MM.1S (cell line): ENCODE results near the gene LGALS3.

Experiments used
- DNase-seq: peaks from one replicate; pipeline ENCODE4 v3.0.0-alpha.2; 2015
- H2AFZ ChIP-seq: fragments of 300-600 bp; sonication (generic); 2 replicates; pipeline ENCODE4 v1.6.0; 2016; ENCODE audit warnings: antibody characterized with exemption, low read length
- H3F3A ChIP-seq: fragments of 300-600 bp; sonication (generic); 2 replicates; pipeline ENCODE4 v1.6.1; 2016; ENCODE audit warnings: mild to moderate bottlenecking, antibody characterized with exemption, low read length, moderate library complexity, mixed read lengths; ENCODE audit not compliant: insufficient read depth
- H3K27ac ChIP-seq: fragments of 300-600 bp; sonication (generic); 2 replicates; pipeline ENCODE4 v1.5.1; 2016; ENCODE audit warnings: mild to moderate bottlenecking, low read length
- H3K27me3 ChIP-seq: fragments of 300-600 bp; sonication (generic); replicated peaks from 2 replicates; pipeline ENCODE4 v1.6.0; 2016; ENCODE audit warnings: low read length; ENCODE audit not compliant: insufficient read depth
- H3K36me3 ChIP-seq: fragments of 300-600 bp; sonication (generic); replicated peaks from 2 replicates; pipeline ENCODE4 v1.6.1; 2016; ENCODE audit warnings: mild to moderate bottlenecking, low read length, mixed read lengths; ENCODE audit not compliant: insufficient read depth
- H3K4me1 ChIP-seq: fragments of 300-600 bp; sonication (generic); 2 replicates; pipeline ENCODE4 v1.6.1; 2016; ENCODE audit warnings: low read length, mixed read lengths
- H3K4me2 ChIP-seq: fragments of 300-600 bp; sonication (generic); 2 replicates; pipeline ENCODE4 v1.6.0; 2016; ENCODE audit warnings: low read depth, low read length
- H3K4me3 ChIP-seq: fragments of 300-600 bp; sonication (generic); 2 replicates; pipeline ENCODE4 v1.5.1; 2016; ENCODE audit warnings: low read length, mixed read lengths
- H3K79me2 ChIP-seq: fragments of 300-600 bp; sonication (generic); 2 replicates; pipeline ENCODE4 v1.6.1; 2016; ENCODE audit warnings: mixed run types, low read length, mixed read lengths
- H3K9ac ChIP-seq: fragments of 300-600 bp; sonication (generic); 2 replicates; pipeline ENCODE4 v1.6.1; 2016; ENCODE audit warnings: low read length, mixed read lengths
- H3K9me2 ChIP-seq: fragments of 300-600 bp; sonication (generic); replicated peaks from 2 replicates; pipeline ENCODE4 v1.6.1; 2016; ENCODE audit warnings: mild to moderate bottlenecking, low read length, mixed read lengths; ENCODE audit not compliant: insufficient read depth
- H3K9me3 ChIP-seq: fragments of 300-600 bp; sonication (generic); replicated peaks from 2 replicates; pipeline ENCODE4 v1.6.1; 2016; ENCODE audit warnings: mild to moderate bottlenecking, low read length, mixed read lengths; ENCODE audit not compliant: insufficient read depth
- H4K20me1 ChIP-seq: fragments of 300-600 bp; sonication (generic); 2 replicates; pipeline ENCODE4 v1.6.1; 2016; ENCODE audit warnings: mild to moderate bottlenecking, low read length, moderate library complexity, mixed read lengths; ENCODE audit not compliant: insufficient read depth
- EZH2 ChIP-seq: fragments of 300-600 bp; sonication (generic); optimal IDR thresholded peaks from 2 replicates; pipeline ENCODE3; 2017; ENCODE audit warnings: low read depth, mild to moderate bottlenecking, antibody characterized with exemption, low read length, mixed read lengths
- EZH2phosphoT487 ChIP-seq: fragments of 300-600 bp; sonication (generic); IDR thresholded peaks from 2 replicates; pipeline ENCODE4 v1.6.1; 2018; ENCODE audit warnings: antibody characterized with exemption, low read length
- TF ChIP-seq, protein P1 (sequence below): fragments of 300-600 bp; sonication (generic); IDR thresholded peaks from 2 replicates; pipeline ENCODE4 v1.5.1; 2016; ENCODE audit warnings: antibody characterized with exemption, low read length, mixed read lengths

The LGALS3 gene

DNA sequence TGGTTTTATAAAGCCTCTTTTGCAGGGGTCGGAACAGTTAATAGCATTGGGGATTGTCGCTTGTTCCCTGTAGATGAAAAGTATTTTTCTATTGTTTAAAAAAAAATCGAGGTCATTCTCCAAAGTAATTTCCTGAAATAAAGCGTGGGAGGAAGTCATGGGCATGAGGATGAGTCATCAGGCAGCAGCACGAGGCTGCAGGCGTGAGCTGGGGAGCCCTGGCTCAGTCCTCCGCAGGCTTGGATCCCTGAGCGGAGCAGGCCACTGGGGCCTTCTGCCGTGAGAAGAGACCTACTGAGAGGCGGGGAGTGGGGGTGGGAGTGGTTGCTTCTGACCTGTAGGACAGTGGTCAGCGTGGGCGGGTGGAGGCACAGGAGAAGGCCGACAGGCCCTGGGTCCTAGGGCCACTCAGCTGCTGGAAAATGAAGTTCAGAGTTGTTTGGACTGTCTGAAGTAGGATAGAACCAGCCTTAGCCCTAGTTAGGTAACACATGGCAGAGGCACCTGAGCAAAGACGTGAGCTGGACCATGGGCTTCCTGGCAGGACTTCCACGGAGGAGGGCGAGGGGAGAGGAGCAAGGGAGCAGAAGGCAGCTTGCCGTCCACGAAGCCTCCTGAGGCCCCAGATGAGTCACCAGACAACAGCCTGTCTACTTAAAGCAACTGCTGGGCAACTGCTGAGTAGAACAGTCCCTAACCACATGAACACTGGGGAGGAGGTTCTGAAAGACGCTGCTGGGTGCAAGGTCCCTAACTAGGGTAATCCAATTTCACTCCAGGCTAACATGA, 21.1 kb upstream of the LGALS3 start:
- H3K27me3 ChIP-seq: no peaks in the 10 kb centered on the region
- no peaks in the 10 kb centered on the region for H3K36me3 ChIP-seq
- no peak overlapping the region for H3K4me3 ChIP-seq
- peaks cover 17% of the 10 kb centered on the region for H3K4me1 ChIP-seq
- no peak overlapping the region for H3K27ac ChIP-seq
- no peak overlapping the region for H2AFZ ChIP-seq
- no peak overlapping the region for H3K9ac ChIP-seq
- H3K79me2 ChIP-seq: no peaks in the 10 kb centered on the region
- peaks cover 18% of the 10 kb centered on the region for H3F3A ChIP-seq
- no peak overlapping the region for H3K4me2 ChIP-seq
- no peaks in the 10 kb centered on the region for H3K9me3 ChIP-seq
- H3K9me2 ChIP-seq: no peaks in the 10 kb centered on the region
- no peak for DNase-seq
- no peaks in the 10 kb centered on the region for H4K20me1 ChIP-seq
- TF ChIP-seq, protein P1, sequence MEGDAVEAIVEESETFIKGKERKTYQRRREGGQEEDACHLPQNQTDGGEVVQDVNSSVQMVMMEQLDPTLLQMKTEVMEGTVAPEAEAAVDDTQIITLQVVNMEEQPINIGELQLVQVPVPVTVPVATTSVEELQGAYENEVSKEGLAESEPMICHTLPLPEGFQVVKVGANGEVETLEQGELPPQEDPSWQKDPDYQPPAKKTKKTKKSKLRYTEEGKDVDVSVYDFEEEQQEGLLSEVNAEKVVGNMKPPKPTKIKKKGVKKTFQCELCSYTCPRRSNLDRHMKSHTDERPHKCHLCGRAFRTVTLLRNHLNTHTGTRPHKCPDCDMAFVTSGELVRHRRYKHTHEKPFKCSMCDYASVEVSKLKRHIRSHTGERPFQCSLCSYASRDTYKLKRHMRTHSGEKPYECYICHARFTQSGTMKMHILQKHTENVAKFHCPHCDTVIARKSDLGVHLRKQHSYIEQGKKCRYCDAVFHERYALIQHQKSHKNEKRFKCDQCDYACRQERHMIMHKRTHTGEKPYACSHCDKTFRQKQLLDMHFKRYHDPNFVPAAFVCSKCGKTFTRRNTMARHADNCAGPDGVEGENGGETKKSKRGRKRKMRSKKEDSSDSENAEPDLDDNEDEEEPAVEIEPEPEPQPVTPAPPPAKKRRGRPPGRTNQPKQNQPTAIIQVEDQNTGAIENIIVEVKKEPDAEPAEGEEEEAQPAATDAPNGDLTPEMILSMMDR: no peak
- TF ChIP-seq EZH2 (no peak), EZH2phosphoT487 (no peak)

DNA sequence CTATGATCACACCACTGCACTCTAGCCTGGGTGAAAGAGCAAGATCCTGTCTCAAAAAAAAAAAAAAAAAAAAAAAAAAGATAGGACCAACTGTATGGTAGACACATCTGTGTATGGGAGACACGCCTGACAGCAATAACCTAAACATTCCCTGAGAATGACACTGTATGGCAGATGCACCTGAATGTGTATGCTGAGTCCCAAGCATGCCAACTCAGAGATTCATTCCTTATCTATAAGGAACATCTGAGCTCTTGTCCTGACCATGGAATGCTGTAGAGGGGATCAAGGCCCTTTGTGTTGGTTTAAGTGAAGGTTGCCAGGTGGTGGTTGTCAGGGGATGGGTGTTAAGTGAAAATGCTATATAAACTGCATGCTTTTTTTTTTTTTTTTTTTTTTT, 19.2 kb upstream of the LGALS3 start:
- Histone ChIP-seq H3K9me3 (no peaks in the 10 kb centered on the region), H3F3A (no peaks in the 10 kb centered on the region; the same call in 1 of the 2 replicates)

DNA sequence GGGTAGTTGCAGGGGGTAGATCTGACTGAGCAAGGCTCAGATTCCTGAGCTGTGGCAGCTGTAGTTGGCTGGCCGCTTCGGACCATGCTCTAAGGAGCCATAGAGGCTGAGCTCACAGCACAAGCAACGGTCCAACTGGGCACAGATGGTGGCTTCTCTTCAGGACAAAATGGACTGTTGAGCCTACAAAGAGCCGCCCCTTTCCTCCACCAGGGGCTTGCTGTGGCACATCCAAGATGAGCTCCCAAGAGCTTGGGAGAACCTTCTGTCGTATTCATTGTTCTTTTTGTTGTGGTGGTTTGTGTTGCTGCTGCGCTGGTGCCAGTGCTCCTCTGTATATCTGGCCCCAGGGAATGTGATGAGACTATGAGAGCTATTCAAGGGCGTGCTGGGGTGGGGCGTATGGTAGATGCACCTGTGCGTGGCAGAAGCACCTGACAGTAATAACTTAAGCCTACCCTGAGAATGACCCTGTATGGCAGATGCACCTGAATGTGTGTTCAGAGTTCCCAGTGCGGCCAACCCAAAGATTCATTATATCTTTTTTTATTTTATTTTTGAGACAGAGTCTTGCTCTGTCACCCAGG, 17.8 kb upstream of the LGALS3 start:
- H2AFZ ChIP-seq: no peak overlapping the region
- H3K9me2 ChIP-seq: no peaks in the 10 kb centered on the region
- no peaks in the 10 kb centered on the region for H3K36me3 ChIP-seq
- H3K4me2 ChIP-seq: no peak overlapping the region
- no peaks in the 10 kb centered on the region for H3K27me3 ChIP-seq
- H3K4me1 ChIP-seq: no peaks in the 10 kb centered on the region
- H3K9ac ChIP-seq: no peak overlapping the region
- DNase-seq: no peak
- no peaks in the 10 kb centered on the region for H3K9me3 ChIP-seq
- no peaks in the 10 kb centered on the region for H4K20me1 ChIP-seq
- H3K4me3 ChIP-seq: no peak overlapping the region
- no peaks in the 10 kb centered on the region for H3F3A ChIP-seq
- TF ChIP-seq EZH2: no peak
- TF ChIP-seq, protein P1: no peak
- no peak for TF ChIP-seq EZH2phosphoT487
- H3K79me2 ChIP-seq: no peaks in the 10 kb centered on the region
- H3K27ac ChIP-seq: no peak overlapping the region

More for the DNA sequence above, 19.2 kb upstream of the LGALS3 start:
- no peaks in the 10 kb centered on the region for H3K27me3 ChIP-seq
- TF ChIP-seq, protein P1: no peak
- TF ChIP-seq EZH2phosphoT487: no peak
- TF ChIP-seq EZH2: no peak
- H3K36me3 ChIP-seq: no peaks in the 10 kb centered on the region
- H3K9ac ChIP-seq: no peak overlapping the region
- H3K9me2 ChIP-seq: no peaks in the 10 kb centered on the region
- no peak for DNase-seq
- no peak overlapping the region for H3K4me3 ChIP-seq
- no peak overlapping the region for H2AFZ ChIP-seq
- H3K4me2 ChIP-seq: no peak overlapping the region
- H4K20me1 ChIP-seq: no peaks in the 10 kb centered on the region
- H3K27ac ChIP-seq: no peak overlapping the region
- no peaks in the 10 kb centered on the region for H3K4me1 ChIP-seq
- no peaks in the 10 kb centered on the region for H3K79me2 ChIP-seq
